Neuronal stem cell (in vitro differentiated cells): Measurements from ENCODE around the gene MKLN1.

Experiments
- DNase-seq: peaks from one replicate; pipeline ENCODE4 v3.0.0-alpha.2; 2013; ENCODE audit warnings: low spot score
- H2AFZ ChIP-seq: one replicate; pipeline ENCODE4 v1.6.1; 2013; ENCODE audit warnings: mild to moderate bottlenecking, low read length, inconsistent platforms
- H2AK5ac ChIP-seq: 2 replicates; pipeline ENCODE4 v1.6.1; 2013; ENCODE audit warnings: low read depth, mild to moderate bottlenecking, inconsistent platforms, low read length, moderate library complexity, mixed read lengths
- H2BK120ac ChIP-seq: 2 replicates; pipeline ENCODE4 v1.6.1; 2013; ENCODE audit warnings: low read depth, mild to moderate bottlenecking, inconsistent platforms, low read length, moderate library complexity, mixed read lengths
- H2BK12ac ChIP-seq: one replicate; pipeline ENCODE4 v1.6.1; 2013; ENCODE audit warnings: low read length, inconsistent platforms
- H2BK15ac ChIP-seq: 2 replicates; pipeline ENCODE4 v1.6.1; 2013; ENCODE audit warnings: mild to moderate bottlenecking, low read length, inconsistent platforms, mixed read lengths
- H2BK5ac ChIP-seq: one replicate; pipeline ENCODE4 v1.6.1; 2013; ENCODE audit warnings: inconsistent platforms, mild to moderate bottlenecking, low read length, moderate library complexity
- H3K14ac ChIP-seq: one replicate; pipeline ENCODE4 v1.6.1; 2013; ENCODE audit warnings: low read length, inconsistent platforms
- H3K18ac ChIP-seq: 2 replicates; pipeline ENCODE4 v1.6.1; 2013; ENCODE audit warnings: low read length, inconsistent platforms
- H3K23ac ChIP-seq: 2 replicates; pipeline ENCODE4 v1.6.1; 2013; ENCODE audit warnings: low read depth, mild to moderate bottlenecking, mixed read lengths, low read length, inconsistent platforms; ENCODE audit not compliant: poor library complexity
- H3K27ac ChIP-seq: replicated peaks from 3 replicates; pipeline ENCODE4 v1.5.1; 2013; ENCODE audit warnings: low read length, inconsistent platforms
- H3K27me3 ChIP-seq, 3 experiments: 2 replicates each; pipeline ENCODE4 v1.6.1; 2013; ENCODE audit warnings: low read length in 3 of 3, mild to moderate bottlenecking in 2 of 3, inconsistent platforms in 1 of 3, low read depth in 1 of 3, mixed read lengths in 1 of 3, moderate library complexity in 1 of 3; ENCODE audit not compliant: control insufficient read depth in 3 of 3, insufficient read depth in 3 of 3
- H3K36me3 ChIP-seq, 2 donors: replicated peaks in 1 of 2; 2 replicates each; pipeline ENCODE4 v1.6.1; 2013; ENCODE audit warnings: low read length in 2 of 2; ENCODE audit not compliant: control insufficient read depth in 2 of 2, insufficient read depth in 2 of 2
- H3K4ac ChIP-seq: 2 replicates; pipeline ENCODE4 v1.6.1; 2013; ENCODE audit warnings: inconsistent platforms, mild to moderate bottlenecking, low read length, moderate library complexity
- H3K4me1 ChIP-seq, 2 donors: 1 replicate in 1 of 2; 2 replicates in 1 of 2; pipeline ENCODE4 v1.6.1; 2013; ENCODE audit warnings: low read length in 2 of 2, low read depth in 1 of 2; ENCODE audit not compliant: control insufficient read depth in 2 of 2, insufficient read depth in 1 of 2
- H3K4me2 ChIP-seq: one replicate; pipeline ENCODE4 v1.6.1; 2013; ENCODE audit warnings: mild to moderate bottlenecking, low read length, inconsistent platforms; ENCODE audit not compliant: insufficient read depth, poor library complexity, severe bottlenecking
- H3K4me3 ChIP-seq, 2 donors: 2 replicates each; pipeline ENCODE4 v1.5.1; 2013; ENCODE audit warnings: low read length in 2 of 2, mild to moderate bottlenecking in 2 of 2, inconsistent platforms in 1 of 2, moderate library complexity in 1 of 2
- H3K79me1 ChIP-seq: one replicate; pipeline ENCODE4 v1.6.1; 2013; ENCODE audit warnings: low read depth, mild to moderate bottlenecking, inconsistent platforms, low read length, moderate library complexity
- H3K9ac ChIP-seq: one replicate; pipeline ENCODE4 v1.6.1; 2013; ENCODE audit warnings: mild to moderate bottlenecking, low read depth, low read length, inconsistent platforms; ENCODE audit not compliant: poor library complexity
- H3K9me3 ChIP-seq, 2 donors: replicated peaks in 1 of 2; 2 replicates each; pipeline versions ENCODE3 to v1.6.1; 2013; ENCODE audit warnings: low read length in 2 of 2, mild to moderate bottlenecking in 2 of 2, inconsistent platforms in 1 of 2, low read depth in 1 of 2, mixed read lengths in 1 of 2, moderate library complexity in 1 of 2; ENCODE audit not compliant: control insufficient read depth in 2 of 2, insufficient read depth in 1 of 2
- H4K8ac ChIP-seq: one replicate; pipeline ENCODE4 v1.6.1; 2013; ENCODE audit warnings: low read depth, mild to moderate bottlenecking, inconsistent platforms, low read length, moderate library complexity
- H4K91ac ChIP-seq: one replicate; pipeline ENCODE4 v1.6.1; 2013; ENCODE audit warnings: low read length, low read depth, mild to moderate bottlenecking, inconsistent platforms; ENCODE audit not compliant: poor library complexity
- WGBS, 2 donors: extraction: QIAGEN DNeasy Blood & Tissue Kit; methylation state at CpG; one replicate each; pipeline ENCODE4 v1.1.7; 2013; ENCODE audit warnings: missing lambda C conversion rate in 2 of 2, mixed read lengths in 1 of 2; ENCODE audit not compliant: insufficient read length in 2 of 2, insufficient replicate concordance in 1 of 2; ENCODE audit errors: extremely low coverage in 2 of 2; 5-methylcytosine and 5-hydroxymethylcytosine counted together

Gene MKLN1

DNA sequence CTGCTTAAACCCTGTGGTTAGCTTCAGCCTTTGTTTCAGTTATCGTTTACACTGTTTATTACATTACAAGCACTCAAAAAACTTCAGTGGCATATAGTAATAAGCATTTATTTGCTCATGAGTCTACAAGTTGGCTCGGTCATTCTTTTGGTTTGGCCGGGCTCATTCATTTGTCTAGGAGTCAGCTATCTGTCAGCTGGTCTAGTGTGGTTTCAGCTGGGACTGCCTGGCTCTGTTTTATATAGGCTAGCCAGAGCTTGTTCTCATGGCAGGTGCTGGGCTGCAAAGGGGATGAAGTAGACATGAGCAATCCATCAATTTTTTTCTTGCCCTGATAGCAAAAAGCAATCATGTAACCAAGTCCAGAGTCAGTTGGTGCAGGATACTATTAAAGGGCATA, 103.6 kb downstream of the MKLN1 start:
- Histone ChIP-seq H3K36me3 (peaks cover 5 to 69% of the 10 kb centered on the region in 2 donors), H3K14ac (no peak overlapping the region)
- no CpG with 5 or more reads among the region's 3 CpGs for WGBS, 2 donors

DNA sequence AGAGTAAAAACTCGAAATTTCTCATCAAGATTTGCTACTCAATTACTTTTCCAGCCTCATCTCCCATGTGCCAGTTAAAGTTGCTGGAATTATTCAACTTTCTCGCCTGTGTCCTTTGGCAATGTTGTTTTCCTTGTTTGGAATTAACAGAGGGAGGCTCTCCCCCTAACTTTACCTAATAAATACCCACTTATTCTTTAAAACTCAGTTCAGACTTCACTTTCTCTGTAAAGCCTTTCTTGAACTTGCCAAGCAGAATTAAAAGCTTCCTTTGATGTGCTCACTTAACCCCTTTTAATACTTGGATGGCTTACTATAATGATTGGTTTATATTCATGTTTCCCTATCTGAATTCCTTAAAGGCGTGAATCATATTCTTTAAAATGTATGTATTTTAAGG, 104.1 kb downstream of the MKLN1 start:
- H4K8ac ChIP-seq: no peak overlapping the region
- no peaks in the 10 kb centered on the region for H3K4me1 ChIP-seq
- H3K9ac ChIP-seq: no peak overlapping the region
- H2BK15ac ChIP-seq: no peak overlapping the region
- no peak overlapping the region for H2BK5ac ChIP-seq
- no peak overlapping the region for H3K4me2 ChIP-seq
- no peaks in the 10 kb centered on the region for H3K9me3 ChIP-seq
- H2BK120ac ChIP-seq: no peak overlapping the region
- H3K18ac ChIP-seq: no peak overlapping the region
- no peak overlapping the region for H3K4ac ChIP-seq
- no peak overlapping the region for H3K4me3 ChIP-seq
- H3K14ac ChIP-seq: no peak overlapping the region
- no peak overlapping the region for H4K91ac ChIP-seq
- no peak overlapping the region for H2AK5ac ChIP-seq
- H2BK12ac ChIP-seq: no peak overlapping the region
- no peaks in the 10 kb centered on the region for H3K27me3 ChIP-seq
- DNase-seq: no peak
- no CpG with 5 or more reads among the region's 3 CpGs for WGBS, 2 donors
- H3K27ac ChIP-seq: no peak overlapping the region
- no peak overlapping the region for H2AFZ ChIP-seq
- peaks cover 5 to 73% of the 10 kb centered on the region in 2 donors for H3K36me3 ChIP-seq
- H3K79me1 ChIP-seq: peaks cover 2% of the 10 kb centered on the region
- no peak overlapping the region for H3K23ac ChIP-seq

More for the DNA sequence above, 103.6 kb downstream of the MKLN1 start:
- Histone ChIP-seq H2BK5ac (no peak overlapping the region), H3K79me1 (peaks cover 2% of the 10 kb centered on the region), H2AFZ (no peak overlapping the region), H3K4ac (no peak overlapping the region), H3K9ac (no peak overlapping the region), H3K18ac (no peak overlapping the region), H3K23ac (no peak overlapping the region), H4K8ac (no peak overlapping the region), H3K4me2 (no peak overlapping the region), H3K9me3 (no peaks in the 10 kb centered on the region), H4K91ac (no peak overlapping the region), H3K27me3 (no peaks in the 10 kb centered on the region), H2AK5ac (no peak overlapping the region), H2BK120ac (no peak overlapping the region), H3K4me3 (no peak overlapping the region), H3K4me1 (no peaks in the 10 kb centered on the region), H3K27ac (no peak overlapping the region), H2BK15ac (no peak overlapping the region), H2BK12ac (no peak overlapping the region)
- no peak for DNase-seq

GRCh38 chr7:131436384-131436783, 108.7 kb downstream of the MKLN1 start:
- no peak overlapping the region for H2AFZ ChIP-seq
- no peak overlapping the region for H2BK12ac ChIP-seq
- no CpG with 5 or more reads among the region's 3 CpGs for WGBS, 2 donors
- no peak overlapping the region for H4K8ac ChIP-seq
- no peak for DNase-seq
- H3K36me3 ChIP-seq: peaks cover 3 to 85% of the 10 kb centered on the region in 2 donors
- H2AK5ac ChIP-seq: no peak overlapping the region
- no peaks in the 10 kb centered on the region for H3K4me1 ChIP-seq
- peaks cover 0 to 14% of the 10 kb centered on the region in 2 donors for H3K9me3 ChIP-seq
- H3K4ac ChIP-seq: no peak overlapping the region
- H3K23ac ChIP-seq: no peak overlapping the region
- H3K9ac ChIP-seq: no peak overlapping the region
- H3K4me3 ChIP-seq: no peak overlapping the region
- H4K91ac ChIP-seq: no peak overlapping the region
- no peak overlapping the region for H3K18ac ChIP-seq
- H3K4me2 ChIP-seq: no peak overlapping the region
- H2BK5ac ChIP-seq: no peak overlapping the region
- H3K14ac ChIP-seq: no peak overlapping the region
- H3K79me1 ChIP-seq: no peaks in the 10 kb centered on the region
- no peak overlapping the region for H2BK15ac ChIP-seq
- H3K27me3 ChIP-seq: no peaks in the 10 kb centered on the region
- no peak overlapping the region for H3K27ac ChIP-seq
- H2BK120ac ChIP-seq: no peak overlapping the region

DNA sequence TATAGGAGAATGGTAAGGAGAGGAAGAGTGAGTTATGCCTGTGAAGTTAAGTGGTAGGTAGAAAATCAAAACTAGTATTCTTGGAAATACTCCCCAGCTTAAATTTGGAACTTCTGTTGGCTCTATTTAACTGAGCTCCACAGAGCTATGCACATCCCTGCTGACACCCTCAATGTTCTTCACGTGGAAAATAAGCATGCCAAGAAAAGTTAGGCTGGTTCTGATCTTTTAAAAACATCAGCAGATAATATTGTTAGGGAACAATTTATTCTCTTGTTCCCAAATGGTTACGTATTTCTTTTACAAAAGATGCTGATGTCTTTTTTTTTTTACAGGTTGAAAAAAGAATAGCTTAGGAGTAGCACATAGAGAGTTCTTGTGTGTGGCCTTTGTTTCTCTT, 111.3 kb downstream of the MKLN1 start:
- H2BK5ac ChIP-seq: no peak overlapping the region
- H4K91ac ChIP-seq: no peak overlapping the region
- no peak overlapping the region for H3K4me3 ChIP-seq
- H2BK12ac ChIP-seq: no peak overlapping the region
- no peak overlapping the region for H2BK120ac ChIP-seq
- no peak overlapping the region for H2AK5ac ChIP-seq
- DNase-seq: no peak
- no peak overlapping the region for H2BK15ac ChIP-seq
- no peak overlapping the region for H3K4me2 ChIP-seq
- H3K4me1 ChIP-seq: no peaks in the 10 kb centered on the region
- peaks cover 3 to 88% of the 10 kb centered on the region in 2 donors for H3K36me3 ChIP-seq
- no peaks in the 10 kb centered on the region for H3K79me1 ChIP-seq
- WGBS, 2 donors: no CpG with 5 or more reads among the region's 2 CpGs
- no peak overlapping the region for H3K18ac ChIP-seq
- peaks cover 0 to 14% of the 10 kb centered on the region in 2 donors for H3K9me3 ChIP-seq
- no peak overlapping the region for H3K9ac ChIP-seq
- H3K14ac ChIP-seq: no peak overlapping the region
- no peak overlapping the region for H2AFZ ChIP-seq
- no peak overlapping the region for H3K23ac ChIP-seq
- H4K8ac ChIP-seq: no peak overlapping the region
- no peak overlapping the region for H3K4ac ChIP-seq
- no peaks in the 10 kb centered on the region for H3K27me3 ChIP-seq
- no peak overlapping the region for H3K27ac ChIP-seq
